GM21381 (cell line): ENCODE results near the gene DDX47.
"Not testable (repeated sequence)": the region's sequence is repeated elsewhere in the genome, so short reads cannot be mapped to it uniquely, and the experiment has no call there.

Experiments
- ATAC-seq: cut with Tn5 transposase; IDR thresholded peaks from one replicate; pipeline ENCODE4 v1.9.1; 2021; ENCODE audit warnings: mild to moderate bottlenecking, moderate library complexity; ENCODE audit not compliant: unreplicated experiment

DDX47 gene

GRCh38 chr12:12871587-12872138 lies 58.5 kb downstream of the DDX47 start:
- no peak for ATAC-seq

GRCh38 chr12:12872139-12872933 lies 59.2 kb downstream of the DDX47 start:
- no peak for ATAC-seq

DNA sequence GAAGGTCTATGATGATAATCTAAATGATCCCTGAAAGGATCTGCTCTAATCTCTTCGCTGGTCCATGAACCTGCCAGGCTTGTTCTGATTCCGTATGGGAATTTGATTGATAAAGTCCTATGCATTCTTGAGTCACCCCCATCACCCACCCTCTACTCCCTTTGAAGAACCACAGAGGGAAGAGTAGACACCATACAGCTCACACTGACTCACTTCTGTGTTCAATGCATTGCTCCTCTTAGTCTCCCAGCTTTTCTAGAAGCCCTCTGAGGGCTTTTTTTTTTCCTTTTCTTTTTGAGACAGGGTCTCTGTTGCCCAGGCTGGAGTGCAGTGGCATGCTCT lies 59.8 kb downstream of the DDX47 start:
- ATAC-seq = no peak

DNA sequence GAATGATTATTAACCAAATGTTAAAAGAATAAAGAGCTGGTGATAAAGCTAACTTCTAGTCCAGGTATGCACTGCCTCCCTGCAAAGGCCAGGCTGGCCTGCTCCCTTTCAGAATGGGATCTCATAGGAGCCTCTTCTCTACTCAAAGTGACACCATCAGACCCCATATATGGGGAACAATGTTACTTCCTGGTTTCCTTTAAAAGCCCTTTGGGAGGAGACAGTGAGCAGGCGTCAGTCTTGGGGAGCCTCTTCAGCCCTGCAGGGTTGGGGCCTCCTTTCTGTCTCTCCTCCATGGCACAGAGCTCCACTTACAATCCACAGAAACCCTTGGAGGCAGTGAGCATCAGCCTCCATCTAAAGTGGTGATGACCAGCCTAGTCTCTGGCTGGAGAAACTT lies 60.9 kb downstream of the DDX47 start:
- no peak for ATAC-seq

DNA sequence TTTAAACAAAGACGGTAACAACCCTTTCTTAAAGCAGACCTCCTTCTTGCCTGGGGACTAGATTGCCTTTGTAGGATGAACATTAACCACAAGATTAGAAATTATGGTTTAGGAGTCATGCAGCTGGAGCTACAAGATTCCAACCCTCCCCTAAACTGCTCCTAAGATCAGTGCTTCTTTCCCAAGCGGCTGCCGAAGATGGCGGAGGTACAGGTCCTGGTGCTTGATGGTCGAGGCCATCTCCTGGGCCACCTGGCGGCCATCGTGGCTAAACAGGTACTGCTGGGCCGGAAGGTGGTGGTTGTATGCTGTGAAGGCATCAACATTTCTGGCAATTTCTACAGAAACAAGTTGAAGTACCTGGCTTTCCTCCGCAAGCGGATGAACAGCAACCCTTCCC lies 62.2 kb downstream of the DDX47 start:
- ATAC-seq = not testable (repeated sequence)

DNA sequence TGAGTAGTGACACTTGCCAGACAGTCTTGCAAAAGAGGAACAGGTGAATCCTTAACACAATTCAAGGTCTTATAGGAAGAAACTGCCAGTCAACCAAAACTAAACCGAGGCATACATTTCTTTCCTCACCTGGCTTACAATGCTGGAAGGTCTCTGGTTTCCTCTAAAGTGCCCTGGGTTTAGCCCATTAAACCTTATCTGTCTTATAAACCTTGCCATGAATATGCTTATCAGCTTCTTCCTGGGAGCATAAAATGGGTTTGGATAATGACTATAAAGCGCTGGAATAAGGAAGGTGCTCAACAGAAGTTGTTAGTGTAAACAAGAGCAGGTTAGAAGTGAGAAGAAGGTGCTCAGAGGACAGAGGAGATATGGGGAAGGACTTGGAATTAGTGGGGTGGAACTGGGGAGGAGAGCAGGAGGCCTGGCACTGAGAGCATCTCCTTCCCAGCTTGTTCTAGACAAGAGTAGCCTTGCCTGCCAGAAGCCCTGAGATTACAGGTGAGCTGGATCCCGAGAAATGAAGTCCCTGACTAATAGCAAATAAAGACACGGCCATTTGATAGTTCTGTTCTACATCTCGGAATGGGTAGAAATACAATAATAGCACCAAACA lies 64.1 kb downstream of the DDX47 start:
- ATAC-seq = no peak

DNA sequence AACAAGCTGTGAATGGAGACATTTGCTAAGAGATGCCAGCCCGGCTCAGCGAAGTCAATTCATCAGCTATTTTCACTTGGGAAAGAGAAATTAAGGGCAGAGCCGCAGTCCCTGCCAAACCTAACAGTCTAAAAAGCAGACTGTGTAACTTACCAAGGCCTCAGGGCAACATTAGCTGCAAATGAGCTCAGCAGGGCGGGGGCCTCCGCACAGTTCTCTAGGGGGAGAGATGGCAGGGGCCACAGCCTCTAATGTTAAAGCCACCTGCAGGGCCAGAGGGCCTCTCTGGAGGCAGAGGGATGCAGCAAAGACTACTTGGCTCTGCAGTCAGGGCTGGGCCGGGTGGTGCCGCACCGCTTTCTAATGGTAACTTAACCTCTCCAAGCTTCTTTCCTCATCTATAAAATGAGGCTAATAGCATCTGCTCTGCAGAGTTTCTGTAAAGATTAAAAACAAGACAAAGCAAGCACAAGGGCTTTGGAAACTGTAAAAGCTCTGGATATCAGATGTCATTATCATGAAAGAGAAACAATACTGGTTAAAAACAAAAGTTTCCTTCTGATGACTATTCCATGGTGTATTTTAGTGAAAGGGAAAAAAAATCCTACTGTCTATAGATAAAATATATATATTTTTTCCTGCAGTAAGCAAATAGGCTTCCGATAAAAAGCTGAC lies 64.8 kb downstream of the DDX47 start:
- no peak for ATAC-seq
